NCI-H446 (cell line): ENCODE measurements around the gene TSEN54.

ENCODE experiments used
- DNase-seq, 2 experiments: peaks; one replicate each; lab custom pipeline; 2025; lab: John Stamatoyannopoulos, UW

TSEN54 gene

GRCh38 chr17:75488693-75489510, 27.4 kb upstream of the TSEN54 start:
- no peak for DNase-seq

- no peak for DNase-seq
Observed at GRCh38 chr17:75489511-75489955, 26.8 kb upstream of the TSEN54 start.

GRCh38 chr17:75490173-75490743, 26.1 kb upstream of the TSEN54 start:
- no peak for DNase-seq

GRCh38 chr17:75490953-75491649, 25.2 kb upstream of the TSEN54 start:
- no peak for DNase-seq

- DNase-seq, result no peak
Observed at GRCh38 chr17:75491680-75492079, 24.6 kb upstream of the TSEN54 start.

- DNase-seq, result no peak
Observed at GRCh38 chr17:75492555-75493168, 23.7 kb upstream of the TSEN54 start.

GRCh38 chr17:75493476-75494129, 22.7 kb upstream of the TSEN54 start:
- DNase-seq, result no peak

GRCh38 chr17:75494326-75494877, 21.9 kb upstream of the TSEN54 start:
- DNase-seq, result no peak

GRCh38 chr17:75496005-75496404, 20.3 kb upstream of the TSEN54 start:
- no peak for DNase-seq

GRCh38 chr17:75498039-75498725, 18.1 kb upstream of the TSEN54 start:
- no peak for DNase-seq

GRCh38 chr17:75498726-75499213, 17.6 kb upstream of the TSEN54 start:
- no peak for DNase-seq

- DNase-seq, result no peak
Observed at GRCh38 chr17:75499313-75500022, 16.9 kb upstream of the TSEN54 start.

GRCh38 chr17:75500419-75501216, 15.7 kb upstream of the TSEN54 start:
- no peak for DNase-seq

GRCh38 chr17:75501378-75502071, 14.8 kb upstream of the TSEN54 start:
- no peak for DNase-seq

GRCh38 chr17:75502072-75502720, 14.1 kb upstream of the TSEN54 start:
- no peak for DNase-seq

GRCh38 chr17:75502721-75503329, 13.5 kb upstream of the TSEN54 start:
- no peak for DNase-seq

- no peak for DNase-seq
Observed at GRCh38 chr17:75503337-75503950, 12.9 kb upstream of the TSEN54 start.
